ENCODE data around the gene MEX3D. TPM values are rescaled to one million over a fixed set of nuclear protein-coding genes. Genes with fewer than 3 reads are reported as not detected.
"Not testable (repeated sequence)": the region's sequence is repeated elsewhere in the genome, so short reads cannot be mapped to it uniquely, and the experiment has no call there.

Gene MEX3D
- total RNA-seq, 2 donors from 2014 or later: 18.8 to 21.8 TPM

- intact Hi-C loops (cut with DNase I): no loop called here
- Histone ChIP-seq H3K9me3 (no peaks in the 10 kb centered on the region), H3K4me1 (no peaks in the 10 kb centered on the region), H3K36me3 (replicated peaks in 1 of 2; ENCODE audit: insufficient read depth in 1 of 2, low read depth in 2 of 2) (no peaks in the 10 kb centered on the region), H3K4me3 (no peak overlapping the region), H3K27ac (no peak overlapping the region), H3K27me3 (peaks cover 0 to 5% of the 10 kb centered on the region in 2 donors)
- DNase-seq (peak in 1 of 4 donors; percentile 4), ATAC-seq (no peak)
- WGBS, 2 donors: 16 to 19% methylated on average over 15 of the region's 15 CpGs
- TF ChIP-seq POLR2A (IDR thresholded peaks at IDR 0.05) (no peak), CTCF (IDR thresholded peaks at IDR 0.05) (no peak)
These were observed 29.1 kb downstream of the MEX3D start for GRCh38 chr19:1538978-1539377.

DNA sequence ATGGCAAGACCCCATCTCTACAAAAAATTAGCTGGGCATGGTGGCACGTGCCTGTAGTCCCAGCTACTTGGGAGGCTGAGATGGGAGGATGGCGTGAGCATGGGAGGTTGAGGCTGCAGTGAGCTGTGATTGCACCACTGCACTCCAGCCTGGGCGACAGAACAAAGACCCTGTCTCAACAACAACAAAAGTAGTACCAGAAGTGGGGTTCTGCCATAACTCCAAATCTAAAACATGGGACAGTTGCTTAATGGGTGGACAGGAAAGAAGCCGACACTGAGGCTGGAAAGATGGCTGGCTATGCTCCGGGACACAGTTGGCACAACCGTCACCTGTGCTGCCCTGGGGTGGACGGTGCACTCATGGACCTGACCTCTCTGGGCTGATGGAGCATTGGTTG, 32.4 kb downstream of the MEX3D start:
- H3K4me1 ChIP-seq; intact Hi-C loops (cut with DNase I); H3K27ac ChIP-seq; H3K9me3 ChIP-seq; DNase-seq; ATAC-seq; H3K36me3 ChIP-seq (replicated peaks in 1 of 2; ENCODE audit: insufficient read depth in 1 of 2, low read depth in 2 of 2); H3K4me3 ChIP-seq; H3K27me3 ChIP-seq: not testable (repeated sequence)
- WGBS, 2 donors: 83 to 90% methylated on average over 6 to 7 of the region's 7 CpGs

GRCh38 chr19:1534972-1535371, 33.2 kb downstream of the MEX3D start:
- Histone ChIP-seq H3K27me3 (no peaks in the 10 kb centered on the region), H3K9me3 (no peaks in the 10 kb centered on the region), H3K36me3 (replicated peaks in 1 of 2; ENCODE audit: insufficient read depth in 1 of 2, low read depth in 2 of 2) (no peaks in the 10 kb centered on the region), H3K27ac (no peak overlapping the region), H3K4me1 (no peaks in the 10 kb centered on the region), H3K4me3 (no peak overlapping the region)
- 66 to 82% methylated on average over 9 to 14 of the region's 14 CpGs for WGBS, 2 donors
- TF ChIP-seq POLR2A (IDR thresholded peaks at IDR 0.05) (no peak), CTCF (IDR thresholded peaks at IDR 0.05) (no peak)
- DNase-seq: no peak
- no peak for ATAC-seq
- intact Hi-C loops (cut with DNase I): no loop called here

DNA sequence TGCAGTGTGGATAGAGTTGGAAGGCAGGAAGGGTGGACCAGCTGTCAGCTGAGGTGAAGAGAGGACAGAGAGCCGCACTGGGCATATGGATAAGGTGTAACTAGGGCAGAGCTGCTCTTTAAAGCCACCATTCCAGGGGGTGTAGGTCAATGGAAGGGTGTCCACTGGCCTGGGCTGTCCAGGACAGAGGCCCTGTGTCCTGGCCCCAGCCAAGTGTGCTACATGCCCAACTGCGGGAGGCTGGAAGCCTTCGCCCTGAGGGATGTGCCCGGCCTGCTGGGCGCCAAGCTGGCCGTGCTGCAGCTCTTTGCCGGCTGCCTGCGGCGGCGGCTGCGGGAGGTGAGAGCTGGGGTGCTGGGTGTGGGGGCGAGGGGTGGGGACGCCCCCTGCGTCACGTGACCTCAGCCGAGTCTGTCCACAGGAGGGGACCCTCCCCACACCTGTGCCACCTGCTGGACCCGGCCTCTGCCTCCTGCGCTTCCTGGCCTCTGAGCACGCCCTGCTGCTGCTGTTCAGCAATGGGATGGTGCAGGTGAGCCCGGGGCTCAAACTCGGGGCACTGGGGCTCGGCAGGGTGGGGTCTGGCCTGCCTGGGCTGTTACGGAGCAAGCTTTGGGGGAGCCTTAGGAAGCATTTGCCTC, 34.5 kb downstream of the MEX3D start:
- H3K4me1 ChIP-seq: no peaks in the 10 kb centered on the region
- no peak overlapping the region for H3K27ac ChIP-seq
- no peaks in the 10 kb centered on the region for H3K27me3 ChIP-seq
- H3K36me3 ChIP-seq (replicated peaks in 1 of 2; ENCODE audit: insufficient read depth in 1 of 2, low read depth in 2 of 2): no peaks in the 10 kb centered on the region
- H3K9me3 ChIP-seq: no peaks in the 10 kb centered on the region
- DNase-seq (no peak), ATAC-seq (no peak)
- intact Hi-C loops (cut with DNase I): no loop called here
- H3K4me3 ChIP-seq: no peak overlapping the region
- TF ChIP-seq CTCF (IDR thresholded peaks at IDR 0.05) (no peak), POLR2A (IDR thresholded peaks at IDR 0.05) (no peak)
- 39 to 51% methylated on average over 6 to 18 of the region's 23 CpGs for WGBS, 2 donors

DNA sequence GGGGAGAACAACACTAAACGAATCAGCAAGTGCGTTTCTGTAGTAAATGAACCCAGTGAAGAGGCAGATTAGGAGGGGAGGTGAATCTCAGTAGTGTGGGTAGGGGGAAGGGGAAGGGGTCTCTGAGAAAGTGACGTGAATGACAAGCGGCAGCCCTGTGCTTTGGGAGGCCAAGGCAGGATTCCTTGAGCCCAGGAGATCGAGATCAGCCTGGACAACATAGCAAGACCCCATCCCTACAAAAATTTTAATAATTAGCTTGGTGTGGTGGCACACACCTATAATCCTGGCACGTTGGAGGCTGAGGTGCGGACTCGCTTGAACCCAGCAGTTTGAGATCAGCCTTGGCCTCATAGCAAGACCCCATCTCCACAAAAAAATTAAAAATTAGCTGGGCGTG, 36.1 kb downstream of the MEX3D start:
- no peaks in the 10 kb centered on the region for H3K4me1 ChIP-seq
- TF ChIP-seq CTCF (IDR thresholded peaks at IDR 0.05) (no peak), POLR2A (IDR thresholded peaks at IDR 0.05) (no peak)
- intact Hi-C loops (cut with DNase I): no loop called here
- no peak for ATAC-seq
- 75 to 89% methylated on average over 9 of the region's 9 CpGs for WGBS, 2 donors
- no peaks in the 10 kb centered on the region for H3K36me3 ChIP-seq (replicated peaks in 1 of 2; ENCODE audit: insufficient read depth in 1 of 2, low read depth in 2 of 2)
- no peak for DNase-seq
- no peaks in the 10 kb centered on the region for H3K27me3 ChIP-seq
- no peak overlapping the region for H3K27ac ChIP-seq
- no peak overlapping the region for H3K4me3 ChIP-seq
- no peaks in the 10 kb centered on the region for H3K9me3 ChIP-seq

Measured in body of pancreas (tissue), 4 donors.